Adrenal gland (tissue), 12 donors: ENCODE results near the gene GSTO2. TPM values are rescaled to one million over a fixed set of nuclear protein-coding genes. Genes with fewer than 3 reads are reported as not detected.

Experiments
- DNase-seq, 7 donors: peaks; one replicate each; pipeline ENCODE4 v3.0.0-alpha.2; 2019 to 2020
- H3K27ac ChIP-seq, 5 donors: fragments of 200-600 bp; sonication (generic) in 4 of 5; 1 replicate in 3 of 5; 2 replicates in 2 of 5; pipeline versions ENCODE4 v1.5.1 to v1.8.0; 2016 to 2020; ENCODE audit warnings: mild to moderate bottlenecking in 1 of 5
- H3K27me3 ChIP-seq: fragments of 200-600 bp; 2 replicates; pipeline ENCODE4 v1.8.0; 2021
- H3K36me3 ChIP-seq, 2 donors: fragments of 200-600 bp; replicated peaks in 1 of 2; 1 replicate in 1 of 2; 2 replicates in 1 of 2; pipeline versions ENCODE4 v1.5.1 to v1.8.0; 2018 to 2022
- H3K4me1 ChIP-seq, 2 donors: fragments of 200-600 bp; replicated peaks in 1 of 2; 1 replicate in 1 of 2; 2 replicates in 1 of 2; pipeline versions ENCODE4 v1.5.1 to v1.8.0; 2018 to 2021
- H3K4me3 ChIP-seq, 4 donors: fragments of 200-600 bp; sonication (generic) in 3 of 4; one replicate each; pipeline ENCODE4 v1.5.1; 2016 to 2018
- H3K9me3 ChIP-seq, 3 donors: fragments of 200-600 bp; sonication (generic) in 1 of 3; replicated peaks in 1 of 3; 1 replicate in 2 of 3; 2 replicates in 1 of 3; pipeline versions ENCODE4 v1.5.1 to v1.8.0; 2016 to 2021
- CTCF ChIP-seq, 6 experiments: fragments of 450-650 bp in 4 of 6; fragments of 200-600 bp in 2 of 6; sonication (generic) in 1 of 6; IDR thresholded peaks; 1 replicate in 5 of 6; 2 replicates in 1 of 6; pipeline versions ENCODE4 v1.5.1 to v1.8.0; 2016 to 2021; ENCODE audit warnings: antibody characterized with exemption in 6 of 6, mild to moderate bottlenecking in 2 of 6, moderate library complexity in 1 of 6
- POLR2A ChIP-seq, 2 donors: fragments of 450-650 bp; IDR thresholded peaks; one replicate each; pipeline ENCODE4 v1.6.1; 2017; ENCODE audit warnings: antibody characterized with exemption in 2 of 2, mild to moderate bottlenecking in 2 of 2, moderate library complexity in 1 of 2
- WGBS, 4 donors: extraction: QIAGEN DNeasy Blood & Tissue Kit in 2 of 4; methylation state at CpG; one replicate each; pipeline versions ENCODE4 v1.1.5 to v1.1.7; 2013 to 2017; 5-methylcytosine and 5-hydroxymethylcytosine counted together
- intact Hi-C, 2 donors: fragments of 100-400 bp; cut with DNase I; formaldehyde crosslinking; loops; one replicate each; pipeline versions ENCODE4 v1.14.1 to v1.15.0; 2022 to 2023
- polyA plus RNA-seq, 3 donors: library from polyadenylated mRNA; stranded (reverse); fragments of 200-250 nt in 2 of 3; fragments of 350-450 nt in 1 of 3; fragmentation: Illumina TruSeq in 1 of 3; extraction: RNeasy Lipid Tissue Mini Kit (QIAGEN cat#74804) in 1 of 3; gene quantifications; one replicate each; pipeline ENCODE4 v1.2.3, GENCODE V29; 2013 to 2014
- total RNA-seq, 9 donors: library from RNA; depleted of rRNA in 4 of 9; stranded (reverse); fragments of >200 nt in 4 of 9; fragments of 120-200 nt in 1 of 9; fragmentation: NEBNext Ultra II Directional in 1 of 9; extraction: Animal tissue kit (Norgen Biotek cat#: 25700) in 1 of 9; gene quantifications; one replicate each; pipeline versions ENCODE4 v1.1.0 to v1.2.4, GENCODE V29; 2013 to 2023
- donor health status: healthy with polysubstance abuse.
- donor health status: Bipolar disorder and iron deficiency.
- donor health status: DM: yes; HTN: yes; CAD: no.
- donor health status: DM: no; HTN: no; CAD: no.
- donor health status: DM: no; HTN: no; CAD: no.
- donor health status: DM: yes; HTN: yes; CAD: no.

GSTO2 gene
- total and polyA plus RNA-seq, 12 donors: 3.7 to 15.3 (median 7.3) TPM

GRCh38 chr10:104253606-104254410, 15.2 kb upstream of the GSTO2 start:
- TF ChIP-seq POLR2A (IDR thresholded peaks at IDR 0.05): no peak
- TF ChIP-seq CTCF (IDR thresholded peaks at IDR 0.05): no peak
- 62 to 70% (median 69%) methylated on average over 10 of the region's 10 CpGs for WGBS, 4 donors

GRCh38 chr10:104254493-104255310, 14.3 kb upstream of the GSTO2 start, which contains the start of gene GSTO1:
GSTO1 (plus strand) TSS chr10:104254892; CDS start chr10:104254929, 37 bp downstream.
- Histone ChIP-seq H3K4me1 (peaks cover 27 to 60% of the 10 kb centered on the region in 2 donors), H3K4me3 (peak within 1 kb of the TSS; percentile 45 to 81 (median 68)), H3K36me3 (peaks cover 0 to 26% of the 10 kb centered on the region in 2 donors), H3K27ac (peak within 1 kb of the TSS; percentile 85 to 99 (median 98)), H3K27me3 (no peaks in the 10 kb centered on the region), H3K9me3 (no peaks in the 10 kb centered on the region)
- intact Hi-C loops: no loop called here
- TF ChIP-seq POLR2A (IDR thresholded peaks at IDR 0.05) (peak in 1 of 2 donors; percentile 75), CTCF (IDR thresholded peaks at IDR 0.05) (no peak)
- peak; percentile 70 to 91 (median 82) for DNase-seq
- WGBS, 4 donors: 0 to 1% (median 1%) methylated on average over 14 to 69 of the region's 69 CpGs

More at GRCh38 chr10:104253606-104254410, 15.2 kb upstream of the GSTO2 start:
- Histone ChIP-seq H3K4me3 (peak overlapping the region in 2 of 4 donors; percentile 59 to 76), H3K36me3 (peaks cover 0 to 17% of the 10 kb centered on the region in 2 donors), H3K27me3 (no peaks in the 10 kb centered on the region), H3K27ac (peak overlapping the region in 4 of 5 donors; percentile 85 to 99 (median 96)), H3K9me3 (no peaks in the 10 kb centered on the region), H3K4me1 (peaks cover 27 to 51% of the 10 kb centered on the region in 2 donors)
- intact Hi-C loops: no loop called here
- no peak for DNase-seq

- Histone ChIP-seq H3K9me3 (no peaks in the 10 kb centered on the region), H3K4me1 (peaks cover 34 to 67% of the 10 kb centered on the region in 2 donors), H3K27ac (peak overlapping the region; percentile 85 to 99 (median 98)), H3K4me3 (peak overlapping the region; percentile 45 to 81 (median 68)), H3K27me3 (no peaks in the 10 kb centered on the region), H3K36me3 (peaks cover 0 to 34% of the 10 kb centered on the region in 2 donors)
- DNase-seq: peak in 3 of 7 donors; percentile 27 to 64 (median 47)
- peak; percentile 65 to 84 for TF ChIP-seq POLR2A (IDR thresholded peaks at IDR 0.05)
- TF ChIP-seq CTCF (IDR thresholded peaks at IDR 0.05): no peak
- 0 to 2% (median 1%) methylated on average over 10 to 12 of the region's 12 CpGs for WGBS, 4 donors
- intact Hi-C loops: no loop called here
These were observed 13.5 kb upstream of the GSTO2 start for GRCh38 chr10:104255311-104255981.
